Stimulated activated CD4-positive, alpha-beta T cell treated with anti-CD3 and anti-CD28 coated beads, TNF-alpha, amount 100 ng/mL, for 4 hours (primary cell): ENCODE data around the gene ZNF274.
"Not testable (repeated sequence)": the region's sequence is repeated elsewhere in the genome, so short reads cannot be mapped to it uniquely, and the experiment has no call there.

Experiments
- DNase-seq, 3 experiments: peaks; one replicate each; pipeline ENCODE4 v3.0.0-alpha.2; 2020; ENCODE audit warnings: low read depth in 3 of 3

ZNF274 gene

GRCh38 chr19:58212336-58213074 lies 29.6 kb downstream of the ZNF274 start:
- no peak for DNase-seq

- no peak for DNase-seq
Measured at GRCh38 chr19:58213075-58213369, 30.2 kb downstream of the ZNF274 start.

GRCh38 chr19:58217069-58217481 lies 34.2 kb downstream of the ZNF274 start:
- no peak for DNase-seq

DNA sequence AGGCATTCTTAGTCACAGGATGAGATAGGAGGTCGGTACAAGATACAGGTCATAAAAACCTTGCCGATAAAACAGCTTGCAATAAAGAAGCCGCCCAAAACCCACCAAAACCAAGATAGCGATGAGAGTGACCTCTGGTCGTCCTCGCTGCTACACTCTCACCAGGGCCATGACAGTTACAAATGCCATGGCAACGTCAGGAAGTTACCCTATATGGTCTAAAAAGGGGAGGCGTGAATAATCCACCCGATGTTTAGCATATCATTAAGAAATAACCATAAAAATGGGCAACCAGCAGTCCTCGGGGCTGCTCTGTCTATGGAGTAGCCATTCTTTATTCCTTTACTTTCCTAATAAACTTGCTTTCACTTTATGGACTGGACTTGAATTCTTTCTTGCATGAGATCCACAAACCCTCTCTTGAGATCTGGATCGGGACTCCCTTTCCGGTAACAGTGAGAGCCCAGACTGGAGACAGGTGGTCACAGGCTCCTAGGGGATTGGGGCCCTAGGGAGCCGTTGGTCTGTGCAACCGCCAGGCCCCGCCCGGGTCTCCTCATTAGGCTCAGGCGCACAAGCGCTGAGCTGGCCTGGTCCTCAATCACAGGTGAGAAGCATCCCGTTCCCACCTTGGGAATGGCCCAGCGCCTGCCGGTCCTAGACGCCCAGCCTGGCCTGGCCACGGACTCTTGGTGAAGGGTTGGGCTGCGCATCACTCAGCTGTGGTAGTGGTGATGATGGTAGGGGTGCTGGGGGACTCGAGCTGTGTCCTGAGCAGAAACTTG lies 34.9 kb downstream of the ZNF274 start:
- no peak for DNase-seq

- DNase-seq: no peak
Measured at GRCh38 chr19:58218899-58219298, 36.0 kb downstream of the ZNF274 start.

- DNase-seq: no peak
Measured at GRCh38 chr19:58227964-58228584, 45.2 kb downstream of the ZNF274 start.

GRCh38 chr19:58228585-58229254 lies 45.9 kb downstream of the ZNF274 start, which contains the start of gene ZNF544:
Gene ZNF544, plus strand, starts transcription at chr19:58228914. Its CDS starts 15,110 bp downstream, at chr19:58244024.
- peak; percentile 14 to 48 (median 26) for DNase-seq

GRCh38 chr19:58229255-58229639 lies 46.4 kb downstream of the ZNF274 start:
- DNase-seq: peak in 1 of 3 experiments; percentile 6

DNA sequence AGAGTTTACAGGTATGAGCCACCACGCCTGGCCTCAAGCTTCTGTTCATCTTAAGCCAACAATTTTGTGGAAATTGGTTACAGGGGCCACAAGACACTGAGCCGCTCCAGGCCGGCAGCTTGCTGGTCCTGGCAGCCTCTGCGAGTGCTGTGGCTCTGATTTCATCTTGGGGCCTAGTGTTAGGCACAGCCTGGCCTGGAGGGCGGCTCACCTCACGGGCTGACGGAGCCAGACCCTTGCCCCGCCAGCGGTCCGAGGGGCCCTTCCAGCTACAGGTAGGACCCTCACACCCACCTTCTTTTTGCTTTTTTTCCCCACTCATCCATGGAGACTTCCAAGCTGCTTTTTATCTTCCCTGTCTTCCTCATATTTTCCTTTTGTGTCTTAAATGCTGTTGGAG lies 54.5 kb downstream of the ZNF274 start:
- DNase-seq: no peak

- DNase-seq: no peak
Measured at GRCh38 chr19:58243351-58243750, 60.5 kb downstream of the ZNF274 start.

DNA sequence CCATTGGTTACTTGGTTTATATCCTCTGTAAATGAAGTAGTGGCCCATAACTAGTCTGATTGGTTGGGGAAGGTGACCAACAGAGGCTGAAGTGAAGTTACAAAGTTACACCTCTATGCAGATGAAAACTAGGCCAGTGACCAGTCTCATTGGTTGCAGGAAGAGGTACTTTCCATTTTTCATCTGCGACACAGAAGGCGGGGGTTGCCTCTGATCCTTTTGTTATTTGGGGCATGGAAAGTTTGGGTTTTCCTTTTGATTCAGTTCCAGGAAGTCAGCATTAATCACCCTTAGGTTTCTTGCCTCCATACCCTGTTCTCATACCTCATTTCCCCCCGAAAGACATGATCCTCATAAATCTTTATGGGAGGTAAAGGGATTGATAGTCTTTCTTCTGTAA lies 66.0 kb downstream of the ZNF274 start:
- no peak for DNase-seq

GRCh38 chr19:58252102-58252685 lies 69.3 kb downstream of the ZNF274 start:
- no peak for DNase-seq

GRCh38 chr19:58258259-58258658 lies 75.4 kb downstream of the ZNF274 start:
- not testable (repeated sequence) for DNase-seq

DNA sequence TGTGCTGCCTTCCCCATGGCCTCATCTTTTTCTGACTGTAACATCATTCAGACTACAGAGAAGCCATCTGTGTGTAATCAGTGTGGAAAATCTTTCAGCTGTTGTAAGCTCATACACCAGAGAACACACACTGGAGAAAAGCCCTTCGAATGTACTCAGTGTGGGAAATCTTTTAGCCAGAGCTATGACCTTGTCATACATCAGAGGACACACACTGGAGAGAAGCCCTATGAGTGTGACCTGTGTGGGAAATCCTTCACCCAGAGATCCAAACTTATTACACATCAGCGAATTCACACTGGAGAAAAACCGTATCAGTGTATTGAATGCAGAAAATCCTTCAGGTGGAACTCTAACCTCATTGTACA lies 78.7 kb downstream of the ZNF274 start:
- no peak for DNase-seq

- no peak for DNase-seq
Measured at GRCh38 chr19:58261968-58262921, 79.4 kb downstream of the ZNF274 start.

GRCh38 chr19:58262922-58263296 lies 80.0 kb downstream of the ZNF274 start:
- DNase-seq: no peak
